GM12872 (cell line): ENCODE data around the gene ST3GAL5.

Experiments
- CTCF ChIP-seq: IDR thresholded peaks from 3 replicates; pipeline ENCODE4 v1.5.1; 2011; ENCODE audit warnings: low read depth, mild to moderate bottlenecking, low read length, moderate library complexity; ENCODE audit not compliant: insufficient read depth

ST3GAL5 gene

DNA sequence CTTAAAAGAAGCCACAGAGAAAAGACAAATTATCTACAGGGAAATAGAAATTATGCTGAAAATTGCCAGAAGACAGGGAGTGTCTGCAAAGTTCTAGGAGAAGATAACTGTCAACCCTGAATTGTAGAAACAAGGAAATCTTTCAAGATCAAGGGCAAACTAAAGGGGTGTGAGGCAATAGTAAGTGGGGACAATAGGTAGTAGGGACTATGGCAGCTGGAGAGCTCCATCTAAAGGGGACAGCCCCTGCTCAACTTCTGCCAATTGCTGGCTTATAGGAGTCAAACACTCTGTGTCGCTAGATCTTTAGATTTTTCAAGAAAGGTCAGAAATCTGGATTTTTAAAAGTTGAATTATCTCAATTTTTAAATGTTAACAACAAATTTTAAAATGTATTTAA, 10.1 kb upstream of the ST3GAL5 start:
- no peak for TF ChIP-seq CTCF

DNA sequence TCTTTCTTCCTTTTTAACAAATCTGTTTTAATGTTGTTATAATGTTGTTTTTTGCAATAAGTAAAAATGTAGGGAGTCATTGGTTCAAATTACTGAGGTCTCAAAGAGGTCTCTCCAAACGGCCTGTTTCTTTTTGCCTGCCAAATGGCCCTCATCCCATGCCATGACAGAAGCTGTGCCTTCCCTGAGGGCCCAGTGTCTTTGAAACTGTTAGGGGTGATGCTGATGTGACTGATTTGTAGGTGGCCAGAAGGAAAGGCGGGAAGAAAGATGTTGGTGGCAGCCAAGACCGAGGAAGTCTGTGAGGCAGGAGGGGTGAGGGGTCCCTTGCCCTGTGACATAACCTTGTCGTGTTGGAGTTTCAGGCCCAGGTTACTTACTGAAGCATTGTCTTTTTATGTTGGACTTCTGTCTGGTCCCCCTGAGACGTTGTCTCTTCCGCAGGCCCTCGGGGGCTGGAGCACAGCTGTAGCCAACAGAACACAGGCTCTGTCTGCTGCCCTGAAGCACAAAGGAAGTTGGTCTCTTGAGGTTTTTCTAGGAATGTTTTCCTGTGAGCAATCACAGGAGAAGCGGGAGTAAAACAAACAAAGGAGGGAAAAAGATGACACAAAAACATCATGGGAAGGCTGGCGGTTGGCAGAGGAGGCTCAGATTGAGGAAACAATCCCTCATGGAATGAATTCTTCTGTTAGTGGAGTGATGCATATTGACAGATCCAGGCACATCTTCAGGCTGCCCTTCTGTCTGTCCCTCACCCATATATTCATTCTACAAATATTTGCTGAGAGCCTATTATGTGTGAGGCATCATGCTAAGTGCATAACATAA, 4.9 kb upstream of the ST3GAL5 start:
- no peak for TF ChIP-seq CTCF

DNA sequence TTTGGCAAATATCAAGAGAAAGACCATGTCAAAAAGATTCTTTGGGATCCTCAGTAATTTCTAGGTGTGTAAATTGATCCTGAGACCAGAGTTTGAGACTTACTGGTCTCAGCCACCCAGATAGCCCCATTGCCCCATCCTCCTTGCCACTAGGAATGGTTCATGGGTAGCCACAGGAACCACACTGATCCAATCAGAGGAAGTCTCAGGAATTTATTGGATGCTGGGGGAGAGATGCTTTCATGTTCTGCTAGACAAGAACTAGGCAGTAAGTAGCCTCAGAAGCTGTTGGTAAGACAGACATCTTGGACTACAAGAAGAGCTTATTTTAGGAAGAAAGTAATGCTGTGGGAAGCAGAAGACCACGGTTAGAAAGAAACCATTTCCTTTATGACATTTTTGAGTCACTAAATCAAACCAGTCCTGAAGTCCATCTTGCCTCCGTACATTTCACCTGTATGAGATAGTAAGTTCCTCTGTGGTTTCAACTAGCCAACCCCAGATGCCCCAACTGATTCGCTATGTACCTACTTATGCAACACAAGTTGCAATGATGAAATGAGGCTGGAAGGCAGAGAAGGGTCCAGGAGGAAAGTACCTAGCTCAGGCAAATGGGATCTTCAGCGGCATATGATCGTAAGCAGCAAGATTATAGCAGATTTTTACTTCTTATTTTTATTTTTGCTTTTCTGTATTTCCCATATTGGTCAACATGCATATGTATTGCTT, 3.6 kb upstream of the ST3GAL5 start:
- TF ChIP-seq CTCF: no peak

- TF ChIP-seq CTCF: no peak
Observed at GRCh38 chr2:85890522-85891176, 1.9 kb upstream of the ST3GAL5 start.

GRCh38 chr2:85889627-85890281, 964 bp upstream of the ST3GAL5 start:
- no peak for TF ChIP-seq CTCF

DNA sequence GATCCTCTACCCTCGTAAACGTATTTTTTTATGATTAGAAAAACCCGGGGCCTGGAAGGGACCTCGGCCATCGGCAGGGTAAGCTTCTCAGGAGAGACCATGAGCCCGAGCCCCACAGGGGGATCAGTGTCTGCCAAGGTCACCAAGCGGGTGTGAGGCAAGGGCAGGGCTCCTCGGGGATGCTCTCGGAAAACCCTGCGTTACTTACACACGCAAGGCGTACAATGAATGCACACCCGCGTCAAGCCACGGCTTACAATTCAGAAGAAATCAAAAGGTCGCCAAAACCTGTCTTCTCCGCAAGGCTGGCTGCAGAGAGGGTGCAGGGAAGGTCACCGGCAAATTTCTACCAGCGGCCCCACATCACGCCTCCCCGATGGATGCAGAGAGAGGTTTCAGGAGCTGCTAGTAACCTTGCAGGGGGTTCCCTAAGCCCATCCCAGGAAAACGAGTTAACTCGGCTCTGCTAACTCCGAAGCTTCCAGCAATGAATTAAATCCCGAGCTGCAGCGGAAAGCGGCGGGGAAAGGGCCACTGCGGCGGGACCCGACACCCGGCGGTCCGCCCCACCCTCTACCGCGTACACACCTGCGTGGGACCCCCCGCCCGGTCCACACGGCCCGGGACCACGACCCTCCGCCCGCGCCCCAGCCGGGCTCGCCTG, 638 bp downstream of the ST3GAL5 start:
- TF ChIP-seq CTCF: no peak
